ENCODE results near the gene OASL. TPM values are rescaled to one million over a fixed set of nuclear protein-coding genes. Genes with fewer than 3 reads are reported as not detected.

The OASL gene
- polyA plus RNA-seq, 1 experiment: 0.05 TPM

DNA sequence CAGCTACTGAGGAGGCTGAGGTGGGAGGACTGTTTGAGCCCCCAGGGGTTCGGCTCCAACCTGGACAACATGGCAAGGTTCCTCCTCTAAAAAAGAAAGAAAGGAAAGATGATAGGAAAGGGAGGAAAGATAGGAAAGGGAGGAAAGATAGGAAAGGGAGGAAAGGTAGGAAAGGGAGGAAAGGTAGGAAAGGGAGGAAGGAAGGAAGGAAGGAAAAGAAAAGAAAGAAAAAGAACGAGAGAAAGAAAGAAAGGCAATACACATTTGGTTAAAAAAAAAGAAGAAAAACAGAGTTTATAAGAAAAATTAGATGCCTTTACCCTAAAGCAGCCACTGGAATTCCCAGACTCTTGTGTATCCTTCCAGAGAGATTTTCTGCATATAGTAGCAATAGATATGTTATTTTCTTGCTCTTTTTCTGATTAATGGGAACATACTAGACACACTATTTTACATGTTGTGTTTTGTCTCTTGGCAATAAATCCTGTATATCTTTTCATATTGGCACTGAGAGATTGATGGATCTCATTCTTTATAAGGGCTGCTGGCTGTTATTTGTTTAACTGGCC lies 48.5 kb downstream of the OASL start:
- POLR2A ChIA-PET: no interaction called here
- DNase-seq (ENCODE audit: low read depth, low spot score): no peak
- Histone ChIP-seq H3K27ac (ENCODE audit: low read depth, low read length) (no peak overlapping the region), H3K27me3 (ENCODE audit: control insufficient read depth, insufficient read depth, low read length) (peaks cover 6% of the 10 kb centered on the region), H3K9me3 (ENCODE audit: control insufficient read depth, insufficient read depth, low read length) (no peaks in the 10 kb centered on the region), H3K4me3 (ENCODE audit: low read depth, low read length) (no peak overlapping the region)
- CTCF ChIA-PET: no interaction called here
- TF ChIP-seq, protein P1, sequence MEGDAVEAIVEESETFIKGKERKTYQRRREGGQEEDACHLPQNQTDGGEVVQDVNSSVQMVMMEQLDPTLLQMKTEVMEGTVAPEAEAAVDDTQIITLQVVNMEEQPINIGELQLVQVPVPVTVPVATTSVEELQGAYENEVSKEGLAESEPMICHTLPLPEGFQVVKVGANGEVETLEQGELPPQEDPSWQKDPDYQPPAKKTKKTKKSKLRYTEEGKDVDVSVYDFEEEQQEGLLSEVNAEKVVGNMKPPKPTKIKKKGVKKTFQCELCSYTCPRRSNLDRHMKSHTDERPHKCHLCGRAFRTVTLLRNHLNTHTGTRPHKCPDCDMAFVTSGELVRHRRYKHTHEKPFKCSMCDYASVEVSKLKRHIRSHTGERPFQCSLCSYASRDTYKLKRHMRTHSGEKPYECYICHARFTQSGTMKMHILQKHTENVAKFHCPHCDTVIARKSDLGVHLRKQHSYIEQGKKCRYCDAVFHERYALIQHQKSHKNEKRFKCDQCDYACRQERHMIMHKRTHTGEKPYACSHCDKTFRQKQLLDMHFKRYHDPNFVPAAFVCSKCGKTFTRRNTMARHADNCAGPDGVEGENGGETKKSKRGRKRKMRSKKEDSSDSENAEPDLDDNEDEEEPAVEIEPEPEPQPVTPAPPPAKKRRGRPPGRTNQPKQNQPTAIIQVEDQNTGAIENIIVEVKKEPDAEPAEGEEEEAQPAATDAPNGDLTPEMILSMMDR (IDR thresholded peaks at IDR 0.05; ENCODE audit: low read depth, low read length): no peak

DNA sequence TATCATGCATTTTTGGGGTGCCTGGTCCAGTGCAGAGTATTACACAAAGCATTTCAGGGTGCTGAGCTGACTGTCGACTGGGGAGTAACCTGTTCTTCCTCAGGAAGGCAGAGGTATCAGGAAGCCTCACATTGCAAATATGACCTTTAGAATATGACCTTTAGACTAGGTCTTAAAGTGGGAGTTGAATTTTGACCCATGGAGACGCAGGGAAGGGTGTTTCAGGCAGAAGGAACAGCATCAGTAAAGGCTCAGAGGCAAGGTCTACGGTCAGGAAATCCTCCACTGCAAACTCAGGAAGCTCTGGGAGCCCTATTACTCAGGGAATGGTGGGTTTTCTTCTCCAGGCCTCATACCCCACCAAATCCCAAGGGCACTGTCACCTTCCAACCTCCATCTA lies 49.4 kb downstream of the OASL start:
- CTCF ChIA-PET: no interaction called here
- POLR2A ChIA-PET: no interaction called here
- TF ChIP-seq, protein P1 (IDR thresholded peaks at IDR 0.05; ENCODE audit: low read depth, low read length): no peak

DNA sequence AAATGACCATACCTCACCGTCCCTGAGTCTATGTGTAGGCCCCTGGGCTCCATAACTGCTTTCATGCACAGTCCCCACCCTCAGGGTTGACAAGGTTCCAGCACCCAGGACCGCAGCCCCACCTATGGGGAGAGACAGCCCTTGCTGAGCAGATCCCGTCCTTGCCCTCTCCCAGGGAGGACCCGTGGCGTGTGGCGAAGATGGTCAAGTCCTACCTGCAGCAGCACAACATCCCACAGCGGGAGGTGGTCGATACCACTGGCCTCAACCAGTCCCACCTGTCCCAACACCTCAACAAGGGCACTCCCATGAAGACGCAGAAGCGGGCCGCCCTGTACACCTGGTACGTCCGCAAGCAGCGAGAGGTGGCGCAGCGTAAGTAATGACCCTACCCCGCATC lies 50.4 kb downstream of the OASL start:
- POLR2A ChIA-PET: no interaction called here
- CTCF ChIA-PET: no interaction called here
- peaks cover 6% of the 10 kb centered on the region for H3K27me3 ChIP-seq (ENCODE audit: control insufficient read depth, insufficient read depth, low read length)
- no peak overlapping the region for H3K27ac ChIP-seq (ENCODE audit: low read depth, low read length)
- H3K9me3 ChIP-seq (ENCODE audit: control insufficient read depth, insufficient read depth, low read length): no peaks in the 10 kb centered on the region
- no peak for DNase-seq (ENCODE audit: low read depth, low spot score)
- TF ChIP-seq, protein P1 (IDR thresholded peaks at IDR 0.05; ENCODE audit: low read depth, low read length): no peak
- H3K4me3 ChIP-seq (ENCODE audit: low read depth, low read length): no peak overlapping the region

More for the DNA sequence above, 49.4 kb downstream of the OASL start:
- H3K4me3 ChIP-seq (ENCODE audit: low read depth, low read length): no peak overlapping the region
- H3K9me3 ChIP-seq (ENCODE audit: control insufficient read depth, insufficient read depth, low read length): no peaks in the 10 kb centered on the region
- H3K27me3 ChIP-seq (ENCODE audit: control insufficient read depth, insufficient read depth, low read length): peaks cover 6% of the 10 kb centered on the region
- no peak overlapping the region for H3K27ac ChIP-seq (ENCODE audit: low read depth, low read length)
- DNase-seq (ENCODE audit: low read depth, low spot score): no peak

DNA sequence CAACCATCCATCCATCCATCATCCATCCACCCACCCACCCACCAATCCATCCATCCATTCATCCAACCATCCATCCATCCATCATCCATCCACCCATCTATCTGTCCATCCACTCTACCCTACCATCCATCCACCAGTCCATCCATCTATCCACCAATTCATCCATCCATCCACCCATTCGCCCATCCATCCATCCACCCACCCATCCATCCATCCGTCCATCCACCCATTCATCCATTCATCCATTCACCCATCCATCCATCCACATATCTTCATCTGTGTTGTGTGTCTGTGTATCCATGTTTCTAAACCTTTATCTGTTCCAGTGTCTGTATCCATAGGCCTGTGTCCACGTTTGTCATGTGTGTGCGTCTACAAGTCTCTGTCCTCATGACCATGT lies 50.8 kb downstream of the OASL start:
- no peaks in the 10 kb centered on the region for H3K9me3 ChIP-seq (ENCODE audit: control insufficient read depth, insufficient read depth, low read length)
- ChIA-PET POLR2A (no interaction called here), CTCF (no interaction called here)
- DNase-seq (ENCODE audit: low read depth, low spot score): no peak
- TF ChIP-seq, protein P1 (IDR thresholded peaks at IDR 0.05; ENCODE audit: low read depth, low read length): no peak
- H3K27ac ChIP-seq (ENCODE audit: low read depth, low read length): no peak overlapping the region
- peaks cover 6% of the 10 kb centered on the region for H3K27me3 ChIP-seq (ENCODE audit: control insufficient read depth, insufficient read depth, low read length)
- no peak overlapping the region for H3K4me3 ChIP-seq (ENCODE audit: low read depth, low read length)

DNA sequence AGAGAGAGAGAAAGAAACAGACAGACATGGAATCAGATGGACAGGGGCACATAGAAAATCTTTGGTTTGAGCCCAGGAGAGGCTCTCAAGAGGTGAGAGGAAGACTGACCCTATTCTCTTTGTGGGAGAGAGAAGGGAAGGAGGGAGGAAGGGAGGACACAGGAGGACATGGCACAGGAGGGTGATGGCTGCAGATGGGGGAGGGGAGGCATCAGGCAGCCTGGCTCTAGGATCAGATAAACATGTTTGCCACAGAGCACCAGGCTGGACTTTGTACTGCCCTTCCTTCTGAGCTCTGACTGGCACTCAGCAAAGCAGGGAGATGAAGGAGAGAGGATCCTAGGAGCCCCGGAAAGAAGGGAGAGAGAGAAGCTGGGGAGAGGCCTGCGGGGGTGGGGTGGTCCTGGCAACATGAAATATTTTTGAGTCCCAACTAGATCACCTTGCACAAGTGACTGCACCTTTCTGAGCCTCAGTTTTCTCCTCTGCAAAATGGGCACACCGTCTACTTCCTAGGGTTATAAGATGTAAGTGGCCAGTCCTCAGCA lies 54.6 kb downstream of the OASL start:
- Histone ChIP-seq H3K27me3 (ENCODE audit: control insufficient read depth, insufficient read depth, low read length) (peaks cover 2% of the 10 kb centered on the region), H3K9me3 (ENCODE audit: control insufficient read depth, insufficient read depth, low read length) (no peaks in the 10 kb centered on the region), H3K4me3 (ENCODE audit: low read depth, low read length) (no peak overlapping the region), H3K27ac (ENCODE audit: low read depth, low read length) (no peak overlapping the region)
- ChIA-PET POLR2A (no interaction called here), CTCF (interaction anchor here (1.4 kb wide), 1 partner anchor 12 kb away, joined by 7 read pairs; no protein-coding TSS in a partner anchor)
- no peak for DNase-seq (ENCODE audit: low read depth, low spot score)
- TF ChIP-seq, protein P1 (IDR thresholded peaks at IDR 0.05; ENCODE audit: low read depth, low read length): no peak

Measured in AG04450 (cell line).